ENCODE data around the gene DOCK6. TPM values are rescaled to one million over a fixed set of nuclear protein-coding genes. Genes with fewer than 3 reads are reported as not detected.
A peak's percentile ranks its signal among the peaks of the same experiment; 100 is the strongest.

DOCK6 gene
- total RNA-seq, 1 experiment from 2014 or later, result 57.9 TPM

GRCh38 chr19:11238041-11238440 is 24.3 kb downstream of the DOCK6 start:
- Histone ChIP-seq H2BK20ac (ENCODE audit: low read depth, low read length, poor library complexity, severe bottlenecking) (no peak overlapping the region), H3K23ac (ENCODE audit: insufficient read length, low read depth, low read length) (no peak overlapping the region), H4K20me1 (ENCODE audit: control insufficient read depth, insufficient read depth, insufficient read length) (no peaks in the 10 kb centered on the region), H3K56ac (ENCODE audit: insufficient read length, low read depth, low read length) (no peak overlapping the region), H3K14ac (ENCODE audit: insufficient read depth, low read length) (no peak overlapping the region), H2AFZ (ENCODE audit: low read length) (no peak overlapping the region), H2BK5ac (ENCODE audit: insufficient read length, low read length) (no peak overlapping the region), H3K4ac (ENCODE audit: low read depth, low read length) (no peak overlapping the region), H3T11ph (ENCODE audit: low read length) (no peak overlapping the region), H2BK12ac (ENCODE audit: insufficient read length, low read depth, low read length) (no peak overlapping the region), H3K4me1 (ENCODE audit: insufficient read depth, low read length) (no peaks in the 10 kb centered on the region), H4K8ac (replicated peaks; ENCODE audit: insufficient read length, low read depth, low read length) (no peak overlapping the region), H3K23me2 (ENCODE audit: insufficient read length, low read depth, low read length, poor library complexity, severe bottlenecking) (no peaks in the 10 kb centered on the region), H3K27me3 (ENCODE audit: insufficient read depth, low read length) (no peaks in the 10 kb centered on the region), H3K18ac (ENCODE audit: insufficient read length, low read depth, low read length) (no peak overlapping the region), H2BK120ac (ENCODE audit: low read depth, low read length, poor library complexity, severe bottlenecking) (no peak overlapping the region), H3K9me3 (ENCODE audit: control insufficient read depth, low read depth, low read length) (no peaks in the 10 kb centered on the region), H3K4me2 (ENCODE audit: insufficient read depth, insufficient read length, low read length) (no peak overlapping the region), H3K79me1 (ENCODE audit: insufficient read depth, low read depth, low read length, poor library complexity, severe bottlenecking) (no peaks in the 10 kb centered on the region), H3K27ac (ENCODE audit: insufficient read length, low read depth, low read length) (no peak overlapping the region), H3K9ac (ENCODE audit: extremely low read depth, insufficient read length, low read length) (no peak overlapping the region), H2BK15ac (ENCODE audit: low read depth, low read length) (no peak overlapping the region), H4K91ac (ENCODE audit: insufficient read length, low read depth, low read length) (no peak overlapping the region), H3K79me2 (ENCODE audit: insufficient read depth, low read length) (no peaks in the 10 kb centered on the region), H2AK5ac (ENCODE audit: insufficient read length, low read length) (no peak overlapping the region), H4K5ac (ENCODE audit: insufficient read length, low read depth, low read length) (no peak overlapping the region)
- no peak overlapping the region for H3K4me3 Mint-ChIP-seq
- no peak for DNase-seq
- H3K9me3 Mint-ChIP-seq, result no peaks in the 10 kb centered on the region
- H3K27ac Mint-ChIP-seq, result peak overlapping the region in 2 of 3 experiments; percentile 34 to 67; a peak in 2 of 7 replicates
- no peaks in the 10 kb centered on the region for H3K27me3 Mint-ChIP-seq (ENCODE audit: low read depth)
- H3K36me3 Mint-ChIP-seq (ENCODE audit: insufficient read depth in 1 of 3, low read depth in 3 of 3), result peaks cover 9 to 52% (median 44%) of the 10 kb centered on the region in 3 experiments
- H3K4me1 Mint-ChIP-seq, result peaks cover 5 to 8% of the 10 kb centered on the region in 2 experiments
- no CpG with 5 or more reads among the region's 11 CpGs for WGBS (ENCODE audit: extremely low coverage, insufficient read length, low lambda C conversion rate)
- TF ChIP-seq CTCF (conservative IDR thresholded peaks at IDR 0.05), result no peak

All from H9 (cell line).